Umbilical cord (tissue), 2 donors: ENCODE measurements around the gene OCIAD2. TPM values are rescaled to one million over a fixed set of nuclear protein-coding genes. Genes with fewer than 3 reads are reported as not detected.
"Not testable (repeated sequence)": the region's sequence is repeated elsewhere in the genome, so short reads cannot be mapped to it uniquely, and the experiment has no call there.

ENCODE experiments used
- DNase-seq: peaks from one replicate; pipeline ENCODE4 v3.0.0-alpha.2; 2015; ENCODE audit warnings: low spot score
- total RNA-seq: library from RNA; depleted of rRNA; stranded (reverse); fragments of >200 nt; gene quantifications from one replicate; pipeline ENCODE4 v1.2.3, GENCODE V29; 2014; ENCODE audit warnings: low replicate concordance; ENCODE audit not compliant: insufficient read depth

The OCIAD2 gene
- 12.5 TPM for total RNA-seq

DNA sequence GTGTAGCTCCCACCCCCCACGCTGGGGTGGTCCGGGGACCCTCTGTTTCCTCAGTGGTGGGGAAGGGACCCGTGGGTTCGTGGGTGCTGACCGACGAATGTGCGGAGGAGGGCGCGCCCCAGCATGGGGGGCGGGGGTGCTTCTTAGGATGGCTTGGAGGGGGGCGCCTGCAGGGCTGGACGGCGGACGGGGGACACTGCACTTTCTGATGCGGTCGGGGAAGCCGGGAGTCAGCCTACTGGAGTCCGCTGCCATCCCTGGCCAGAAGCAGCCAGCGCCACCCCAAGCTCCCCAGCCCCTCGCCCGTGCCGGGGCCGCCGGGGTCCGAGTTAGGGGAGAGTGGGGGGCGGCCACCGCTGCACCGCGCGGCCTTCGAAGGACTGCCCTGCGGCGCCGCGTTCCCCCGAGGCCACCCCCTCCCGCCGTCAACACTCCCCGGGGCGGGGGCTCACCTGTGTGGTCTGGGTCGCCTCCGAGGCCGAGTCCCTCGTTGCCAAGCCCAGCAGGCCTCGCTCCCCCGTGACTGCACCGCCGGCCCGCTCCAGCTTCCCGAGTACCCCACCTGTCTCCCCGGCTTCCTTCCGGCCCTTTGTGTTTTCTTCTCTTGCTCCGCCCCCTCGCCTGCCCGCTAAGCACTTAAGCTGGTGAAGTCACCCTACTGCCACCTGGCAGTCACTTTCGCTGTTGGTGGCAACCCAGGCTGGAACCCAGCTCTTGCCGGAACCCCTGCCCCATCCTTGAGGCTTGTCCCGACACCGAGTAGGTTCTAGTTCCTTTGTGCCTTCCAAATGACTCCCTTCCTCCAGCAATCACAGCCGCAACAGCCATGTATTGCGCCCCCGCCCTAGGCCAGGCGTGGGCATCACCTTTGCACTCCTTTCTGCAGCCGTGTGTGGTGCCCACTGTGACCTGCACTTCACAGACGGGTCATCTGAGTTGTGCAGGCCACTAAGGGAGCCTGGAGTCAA is at the start of gene OCIAD2:
Gene OCIAD2, minus strand, starts transcription at position 569 of the 968 bp plus-strand sequence. CDS start 2,225 bp downstream, outside the sequence.
- DNase-seq = peak; percentile 48

- no peak for DNase-seq
Measured at GRCh38 chr4:48954314-48954713, 47.7 kb upstream of the OCIAD2 start.

DNA sequence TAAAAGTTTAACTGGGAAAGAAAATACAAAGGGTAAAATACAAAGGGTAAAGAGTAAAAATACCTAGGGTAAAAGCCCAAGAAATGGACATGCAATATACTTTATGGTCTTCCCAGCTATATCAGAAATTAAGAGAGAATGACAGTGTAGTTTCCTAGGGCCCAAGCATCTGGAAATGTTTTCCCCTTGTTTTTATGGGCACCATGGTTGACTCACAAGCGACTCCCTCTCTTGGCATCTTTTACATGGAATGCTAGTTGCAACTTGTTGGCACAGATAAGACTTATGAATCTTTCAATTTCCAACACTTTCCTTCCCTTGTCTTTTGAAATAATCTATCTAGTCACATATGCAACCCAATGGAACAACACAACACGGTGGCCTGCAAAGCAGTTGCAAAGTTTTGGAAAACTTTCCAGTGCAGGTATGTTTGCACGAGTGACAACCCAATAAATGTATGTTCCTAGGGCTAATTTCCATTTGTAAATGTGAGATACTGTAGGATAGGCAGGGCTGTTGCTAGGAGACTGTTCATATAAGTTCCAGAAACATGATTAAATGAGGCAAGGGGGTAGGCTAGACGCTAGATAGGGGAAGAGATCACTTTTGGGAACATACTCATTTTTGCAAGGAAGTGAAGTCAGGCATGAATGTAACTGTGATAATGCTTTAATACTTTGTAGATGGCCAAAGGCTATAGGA is 43.1 kb upstream of the OCIAD2 start:
- DNase-seq = no peak

GRCh38 chr4:48949086-48949485 is 42.5 kb upstream of the OCIAD2 start:
- no peak for DNase-seq

GRCh38 chr4:48947731-48948130 is 41.2 kb upstream of the OCIAD2 start:
- no peak for DNase-seq

DNA sequence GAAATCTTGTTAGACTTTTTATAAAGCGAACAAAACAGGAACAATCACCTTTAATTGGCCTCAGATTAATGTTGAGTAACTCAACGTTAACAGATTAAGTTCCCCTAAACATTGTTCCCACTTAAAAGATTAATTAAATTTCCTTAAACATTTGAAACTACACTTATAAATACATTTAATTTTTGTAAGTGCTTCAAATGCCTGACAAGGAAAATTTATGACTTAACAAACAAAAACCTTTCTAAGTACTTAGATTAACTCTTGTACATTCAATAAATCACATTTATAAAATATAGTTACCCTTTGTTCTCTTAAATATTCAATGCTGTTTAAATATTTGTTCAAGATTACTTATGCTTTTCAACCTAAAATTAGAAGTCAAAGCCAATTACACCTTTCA is 39.4 kb upstream of the OCIAD2 start:
- no peak for DNase-seq

DNA sequence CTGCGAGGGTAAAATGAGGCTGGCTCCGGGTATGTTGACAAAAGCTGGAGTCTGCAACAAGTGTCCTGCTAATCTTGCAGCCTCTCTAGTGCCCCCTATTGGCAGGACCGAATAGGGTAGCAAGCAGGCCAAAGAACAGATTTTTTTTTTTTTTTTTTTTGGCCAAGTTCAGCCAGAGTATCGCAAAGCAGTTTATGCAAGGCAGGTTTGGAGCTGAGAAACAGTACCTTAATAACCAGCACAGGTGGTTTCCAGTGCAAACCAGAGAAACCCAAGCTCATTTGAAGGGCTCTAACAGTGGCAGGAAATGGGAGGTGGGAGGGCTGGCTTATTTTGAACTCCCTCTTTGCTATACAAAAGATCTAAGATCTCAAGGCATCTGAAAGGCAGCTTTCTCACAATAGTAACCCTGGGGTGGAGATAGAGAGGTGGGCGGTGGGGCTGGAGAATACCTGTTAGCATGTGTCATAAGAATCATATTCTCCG is 38.2 kb upstream of the OCIAD2 start:
- DNase-seq = no peak

GRCh38 chr4:48944252-48944651 is 37.7 kb upstream of the OCIAD2 start:
- DNase-seq = no peak

DNA sequence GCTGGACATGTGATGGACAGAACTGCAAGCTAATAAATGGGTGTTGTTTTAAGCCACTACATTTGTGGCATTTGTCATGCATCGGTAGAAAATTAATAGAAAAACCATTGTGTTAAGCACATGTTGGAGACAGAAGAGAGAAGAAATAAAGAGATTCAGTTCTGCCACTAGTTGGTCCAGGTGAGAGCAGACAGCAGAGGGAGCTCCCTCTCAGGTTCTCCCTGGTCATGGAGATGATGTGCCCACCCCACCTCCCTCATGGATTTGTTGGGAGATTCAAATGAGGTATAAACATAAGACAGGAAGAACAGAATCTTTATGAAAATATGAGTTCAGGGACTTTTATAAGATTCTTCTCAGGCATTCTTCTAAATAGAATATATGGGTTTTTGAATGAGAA is 36.8 kb upstream of the OCIAD2 start:
- DNase-seq = no peak

GRCh38 chr4:48939785-48940184 is 33.2 kb upstream of the OCIAD2 start:
- DNase-seq = no peak

DNA sequence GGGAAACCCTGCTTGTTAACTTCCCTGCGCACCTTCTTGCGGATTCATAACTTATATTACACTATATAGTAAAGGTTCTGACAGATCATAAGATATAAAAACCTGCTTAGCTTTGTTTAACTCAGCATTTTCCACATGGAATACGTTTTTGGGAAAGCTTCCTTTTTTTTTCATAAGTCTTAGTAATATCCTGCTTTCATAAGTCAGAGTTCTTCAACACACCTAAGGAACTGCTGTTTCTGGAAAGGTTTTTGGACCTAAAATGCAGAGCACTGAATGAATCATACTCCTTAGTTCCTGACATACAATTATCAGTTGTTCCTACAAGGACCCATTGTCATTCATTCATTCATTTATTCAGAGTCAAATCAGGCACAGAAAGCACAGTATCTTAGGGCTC is 32.3 kb upstream of the OCIAD2 start:
- DNase-seq = no peak

DNA sequence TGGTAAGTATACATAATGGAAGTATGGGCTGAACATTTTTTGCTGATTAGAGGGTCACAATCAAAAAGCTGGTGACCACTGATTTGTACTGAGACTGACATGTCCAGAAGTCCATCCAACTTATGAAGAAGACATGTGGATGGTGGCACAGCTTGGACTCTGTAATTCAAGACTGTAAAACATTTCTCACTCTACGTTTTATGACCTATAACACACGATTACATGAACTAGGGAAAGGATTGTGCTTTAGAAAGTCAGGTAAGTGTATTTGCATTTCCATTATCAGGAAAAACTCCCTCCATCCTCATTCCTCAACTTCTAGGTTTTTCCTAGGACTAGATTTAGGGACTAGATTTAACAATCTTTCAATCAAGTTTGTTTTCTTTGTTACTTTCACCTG is 30.5 kb upstream of the OCIAD2 start:
- DNase-seq = no peak

DNA sequence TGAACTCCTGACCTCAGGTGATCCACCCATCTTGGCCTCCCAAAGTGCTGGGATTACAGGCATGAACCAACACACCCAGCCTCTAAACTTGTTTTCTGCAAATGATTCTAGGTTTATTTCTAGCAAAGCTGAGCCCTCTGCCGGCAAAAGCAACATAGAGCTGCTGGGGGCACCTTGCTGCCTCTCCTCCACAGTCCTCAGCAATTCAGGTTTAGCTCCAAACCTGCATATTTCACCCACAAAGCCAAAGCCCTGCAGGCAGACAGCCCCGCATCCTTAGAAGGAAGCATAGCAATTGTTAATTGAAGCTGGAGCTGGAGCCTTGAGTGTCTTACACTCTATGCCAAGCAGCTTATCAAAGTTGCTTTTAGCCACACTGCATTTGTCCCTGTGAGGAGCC is 24.9 kb upstream of the OCIAD2 start:
- DNase-seq = no peak

- DNase-seq = no peak
Measured at GRCh38 chr4:48930654-48931053, 24.1 kb upstream of the OCIAD2 start.

GRCh38 chr4:48924416-48924815 is 17.8 kb upstream of the OCIAD2 start:
- no peak for DNase-seq

GRCh38 chr4:48923065-48923464 is 16.5 kb upstream of the OCIAD2 start:
- not testable (repeated sequence) for DNase-seq

GRCh38 chr4:48914311-48914710 is 7.7 kb upstream of the OCIAD2 start:
- no peak for DNase-seq

DNA sequence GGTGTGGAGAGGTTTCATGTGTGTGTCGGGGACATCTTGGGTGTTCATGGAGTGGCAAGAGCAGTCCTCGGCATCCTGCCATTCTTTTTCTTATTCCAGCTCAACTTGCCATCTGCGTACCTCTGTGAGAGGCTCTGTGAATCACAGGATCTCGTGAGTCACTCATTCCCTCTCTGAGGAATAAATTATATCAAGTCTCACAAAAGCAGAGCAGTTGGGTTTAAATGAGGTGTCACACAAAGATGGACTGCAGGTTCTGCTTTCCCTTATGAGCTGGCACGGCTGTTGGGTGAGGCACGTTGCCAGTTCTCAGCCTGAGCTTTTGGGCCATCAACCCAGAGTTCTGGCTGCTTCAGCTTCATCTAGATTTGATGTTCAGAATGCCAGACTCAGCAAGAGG is 6.8 kb upstream of the OCIAD2 start:
- no peak for DNase-seq

DNA sequence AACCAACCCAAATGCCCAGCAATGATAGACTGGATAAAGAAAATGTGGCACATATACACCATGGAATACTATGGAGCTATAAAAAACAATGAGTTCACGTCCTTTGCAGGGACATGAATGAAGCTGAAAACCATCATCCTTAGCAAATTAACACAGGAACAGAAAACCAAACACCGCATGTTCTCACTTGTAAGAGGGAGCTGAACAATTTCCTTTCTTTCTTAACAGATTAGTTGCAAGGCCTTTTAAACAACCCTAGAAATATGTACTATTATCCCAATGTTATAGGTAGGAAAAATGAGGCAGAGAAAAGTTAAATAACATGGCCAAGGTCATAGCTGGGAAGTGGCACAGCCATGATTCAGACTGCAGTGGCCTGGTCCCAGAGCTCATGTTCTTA is 5.8 kb upstream of the OCIAD2 start:
- DNase-seq = no peak

GRCh38 chr4:48910511-48910910 is 3.9 kb upstream of the OCIAD2 start:
- DNase-seq = no peak

DNA sequence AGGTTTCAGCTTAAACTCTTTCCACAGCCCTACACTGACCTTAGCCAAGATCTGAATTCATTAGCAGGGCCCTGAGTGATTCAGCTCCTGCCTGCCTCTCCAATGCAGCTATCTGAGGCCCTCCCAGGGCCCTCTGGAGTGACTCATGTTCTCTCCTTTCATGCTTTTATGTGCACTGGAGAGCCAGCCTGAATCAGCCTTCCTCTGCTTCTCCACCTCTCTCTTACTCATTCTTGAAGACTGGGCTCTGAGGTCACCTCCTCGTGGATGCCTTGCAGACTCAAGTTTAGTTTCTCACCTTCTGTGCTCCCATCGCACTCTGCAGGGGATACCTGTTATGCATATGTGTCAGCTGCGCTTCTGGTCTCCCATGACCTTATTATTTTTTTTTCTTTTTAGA is 3.1 kb upstream of the OCIAD2 start:
- DNase-seq = peak; percentile 89

DNA sequence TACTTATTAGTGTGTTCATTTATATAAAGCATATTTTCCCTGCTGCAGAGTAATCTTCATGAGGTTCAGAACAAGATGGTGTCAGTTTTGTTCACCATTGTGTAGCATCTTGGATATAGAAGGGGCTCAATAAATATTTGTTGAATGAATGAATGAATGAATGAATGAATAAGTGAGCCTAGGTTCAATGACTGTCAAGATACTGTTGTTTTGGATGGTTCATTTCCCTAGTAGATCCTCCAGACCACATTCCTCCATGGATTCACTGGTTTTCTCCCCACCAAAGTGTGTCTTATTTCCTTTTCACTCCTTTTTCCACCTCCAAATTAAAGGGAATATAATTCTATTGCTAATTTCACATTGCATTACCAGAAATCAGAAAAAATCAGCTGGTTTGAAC is 2.1 kb upstream of the OCIAD2 start:
- DNase-seq = no peak
